ENCODE data around the gene FIGN.

The FIGN gene

DNA sequence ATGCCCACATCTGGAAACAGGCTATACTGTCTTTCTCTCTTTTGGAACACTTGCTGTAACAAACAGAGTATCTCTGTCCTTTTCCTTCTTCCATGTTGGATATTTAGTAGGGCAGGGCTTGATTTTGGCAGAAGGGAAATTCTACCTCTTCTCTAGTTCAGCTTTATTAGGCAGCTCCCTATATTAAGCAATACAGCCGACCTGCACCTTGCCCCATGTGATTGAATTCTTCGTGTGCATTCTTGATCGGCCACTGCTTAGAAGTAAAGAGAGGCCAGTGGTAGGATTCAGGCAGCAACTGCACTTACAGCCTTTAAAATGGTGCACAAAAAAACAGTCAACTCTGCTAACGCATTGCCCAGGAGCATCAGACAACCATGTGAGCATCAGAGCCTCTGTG lies 31.3 kb upstream of the FIGN start:
- no peaks in the 10 kb centered on the region for H3K27me3 ChIP-seq (ENCODE audit: insufficient read depth, low read length)
- no peak overlapping the region for H2AFZ ChIP-seq (ENCODE audit: low read length, unreplicated experiment)
- no peaks in the 10 kb centered on the region for H3K36me3 ChIP-seq (ENCODE audit: insufficient read depth, low read length)
- no peak overlapping the region for H3K27ac ChIP-seq (ENCODE audit: low read depth, low read length)
- H3K4me3 ChIP-seq (ENCODE audit: low read depth, low read length) = no peak overlapping the region
- H3K79me2 ChIP-seq (ENCODE audit: control insufficient read depth, insufficient read depth, low read length, unreplicated experiment) = no peaks in the 10 kb centered on the region
- H3K4me1 ChIP-seq (ENCODE audit: control insufficient read depth, insufficient read depth, low read length, unreplicated experiment) = no peaks in the 10 kb centered on the region

DNA sequence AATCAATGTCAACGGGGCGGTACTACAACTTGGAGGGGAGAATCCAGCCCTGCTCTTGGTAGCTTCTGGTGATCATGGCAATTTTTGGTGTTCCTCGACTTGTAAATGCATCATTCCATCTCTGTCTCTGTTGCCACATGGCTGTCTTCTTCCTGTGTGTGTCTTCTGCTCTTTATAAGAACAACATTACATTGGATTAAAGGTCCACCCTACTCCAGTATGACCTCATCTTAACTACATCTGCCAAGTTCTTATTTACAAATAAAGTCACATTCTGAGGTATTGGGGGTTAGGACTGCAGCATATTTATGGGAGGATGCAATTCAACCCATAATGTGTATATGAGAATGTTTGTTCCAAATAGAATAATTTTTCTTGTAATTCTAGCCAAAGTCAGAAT lies 28.8 kb upstream of the FIGN start:
- Histone ChIP-seq H3K27me3 (ENCODE audit: insufficient read depth, low read length) (no peaks in the 10 kb centered on the region), H3K4me3 (ENCODE audit: low read depth, low read length) (no peak overlapping the region), H2AFZ (ENCODE audit: low read length, unreplicated experiment) (no peak overlapping the region), H3K4me1 (ENCODE audit: control insufficient read depth, insufficient read depth, low read length, unreplicated experiment) (no peaks in the 10 kb centered on the region), H3K79me2 (ENCODE audit: control insufficient read depth, insufficient read depth, low read length, unreplicated experiment) (no peaks in the 10 kb centered on the region), H3K36me3 (ENCODE audit: insufficient read depth, low read length) (no peaks in the 10 kb centered on the region), H3K27ac (ENCODE audit: low read depth, low read length) (no peak overlapping the region)

DNA sequence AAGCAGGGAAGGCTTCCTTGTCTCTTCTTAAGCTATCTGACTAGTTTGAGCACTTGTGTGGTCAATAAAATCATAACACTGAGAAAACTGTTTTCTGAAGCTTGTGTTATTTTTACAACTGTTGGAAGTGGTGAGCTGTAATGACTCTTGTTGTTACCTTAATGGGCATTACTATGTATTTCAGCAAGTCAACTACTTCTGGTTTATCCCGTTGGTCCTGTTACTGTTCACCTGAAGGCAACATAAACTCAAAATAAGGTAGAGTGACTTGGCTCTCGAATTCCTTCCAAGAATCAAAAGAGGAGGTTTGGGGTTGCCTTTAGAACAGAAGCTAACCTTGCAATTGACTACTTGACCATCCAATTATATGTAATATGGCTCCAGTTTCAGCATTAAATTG lies 23.2 kb upstream of the FIGN start:
- Histone ChIP-seq H3K27ac (ENCODE audit: low read depth, low read length) (no peak overlapping the region), H3K79me2 (ENCODE audit: control insufficient read depth, insufficient read depth, low read length, unreplicated experiment) (no peaks in the 10 kb centered on the region), H3K4me3 (ENCODE audit: low read depth, low read length) (no peak overlapping the region), H2AFZ (ENCODE audit: low read length, unreplicated experiment) (no peak overlapping the region), H3K27me3 (ENCODE audit: insufficient read depth, low read length) (no peaks in the 10 kb centered on the region), H3K36me3 (ENCODE audit: insufficient read depth, low read length) (no peaks in the 10 kb centered on the region), H3K4me1 (ENCODE audit: control insufficient read depth, insufficient read depth, low read length, unreplicated experiment) (no peaks in the 10 kb centered on the region)

DNA sequence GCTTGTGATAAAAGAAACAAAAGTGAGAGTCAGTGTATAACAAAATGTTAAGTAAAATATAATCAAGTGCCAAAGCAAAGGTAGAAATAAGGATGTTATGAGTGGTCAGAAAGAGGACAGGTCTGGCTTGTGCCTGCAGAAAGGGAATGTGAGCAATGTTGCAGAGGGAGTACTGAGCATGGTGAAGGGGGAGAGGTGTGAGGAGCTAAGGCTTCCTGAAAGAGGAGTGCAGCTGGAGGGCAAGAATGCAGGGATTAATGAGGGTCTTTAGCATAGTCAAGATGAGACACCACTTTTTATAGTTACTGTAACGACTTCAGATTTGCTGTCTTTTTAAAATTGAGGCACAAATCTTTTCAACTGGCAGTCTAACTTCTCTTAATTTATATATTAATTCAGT lies 22.0 kb upstream of the FIGN start:
- no peaks in the 10 kb centered on the region for H3K79me2 ChIP-seq (ENCODE audit: control insufficient read depth, insufficient read depth, low read length, unreplicated experiment)
- no peak overlapping the region for H3K27ac ChIP-seq (ENCODE audit: low read depth, low read length)
- no peak overlapping the region for H2AFZ ChIP-seq (ENCODE audit: low read length, unreplicated experiment)
- H3K36me3 ChIP-seq (ENCODE audit: insufficient read depth, low read length) = no peaks in the 10 kb centered on the region
- H3K4me3 ChIP-seq (ENCODE audit: low read depth, low read length) = no peak overlapping the region
- no peaks in the 10 kb centered on the region for H3K4me1 ChIP-seq (ENCODE audit: control insufficient read depth, insufficient read depth, low read length, unreplicated experiment)
- H3K27me3 ChIP-seq (ENCODE audit: insufficient read depth, low read length) = no peaks in the 10 kb centered on the region

DNA sequence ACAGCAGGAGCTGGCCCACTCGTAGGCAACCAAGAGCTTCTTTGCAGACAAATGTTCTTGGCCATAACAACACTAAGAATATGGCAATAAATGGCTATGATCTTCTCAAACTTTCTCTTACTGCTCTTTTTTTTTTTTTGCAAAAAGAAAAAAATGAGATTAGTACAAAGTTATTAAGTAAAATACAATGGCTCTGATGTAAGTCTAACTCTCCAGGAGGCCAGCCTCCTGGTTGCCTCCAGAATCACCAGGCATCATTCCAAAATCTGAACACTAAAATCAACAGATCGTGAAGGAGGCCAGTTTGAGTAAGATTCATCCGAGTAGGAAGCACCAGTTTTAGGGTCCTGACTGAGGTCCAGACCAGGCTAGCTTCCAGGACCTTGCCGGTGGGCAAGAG lies 20.8 kb upstream of the FIGN start:
- Histone ChIP-seq H3K4me3 (ENCODE audit: low read depth, low read length) (no peak overlapping the region), H3K36me3 (ENCODE audit: insufficient read depth, low read length) (no peaks in the 10 kb centered on the region)

DNA sequence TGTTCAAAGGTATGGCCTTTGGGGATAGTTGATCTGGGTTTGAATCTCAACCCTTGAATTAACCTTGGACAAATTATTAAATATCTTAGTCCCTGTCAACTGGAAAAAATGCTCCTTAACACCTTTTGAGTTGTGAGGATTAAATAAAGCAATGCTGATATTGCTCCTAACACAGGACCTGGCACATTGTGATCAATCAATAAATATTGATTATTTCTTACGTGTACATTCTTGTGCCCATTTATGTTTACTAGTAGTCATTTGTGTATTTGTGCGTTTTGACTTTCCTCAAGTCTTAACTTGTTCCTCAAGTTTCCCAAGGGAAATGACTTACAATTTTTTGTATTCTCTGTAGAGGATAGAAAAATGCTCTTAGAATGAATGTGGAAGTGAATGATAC lies 19.6 kb upstream of the FIGN start:
- no peak overlapping the region for H3K27ac ChIP-seq (ENCODE audit: low read depth, low read length)
- H3K79me2 ChIP-seq (ENCODE audit: control insufficient read depth, insufficient read depth, low read length, unreplicated experiment) = no peaks in the 10 kb centered on the region
- no peak overlapping the region for H2AFZ ChIP-seq (ENCODE audit: low read length, unreplicated experiment)

More for the DNA sequence above, 20.8 kb upstream of the FIGN start:
- Histone ChIP-seq H3K4me1 (ENCODE audit: control insufficient read depth, insufficient read depth, low read length, unreplicated experiment) (no peaks in the 10 kb centered on the region), H3K27me3 (ENCODE audit: insufficient read depth, low read length) (no peaks in the 10 kb centered on the region), H2AFZ (ENCODE audit: low read length, unreplicated experiment) (no peak overlapping the region), H3K79me2 (ENCODE audit: control insufficient read depth, insufficient read depth, low read length, unreplicated experiment) (no peaks in the 10 kb centered on the region), H3K27ac (ENCODE audit: low read depth, low read length) (no peak overlapping the region)

DNA sequence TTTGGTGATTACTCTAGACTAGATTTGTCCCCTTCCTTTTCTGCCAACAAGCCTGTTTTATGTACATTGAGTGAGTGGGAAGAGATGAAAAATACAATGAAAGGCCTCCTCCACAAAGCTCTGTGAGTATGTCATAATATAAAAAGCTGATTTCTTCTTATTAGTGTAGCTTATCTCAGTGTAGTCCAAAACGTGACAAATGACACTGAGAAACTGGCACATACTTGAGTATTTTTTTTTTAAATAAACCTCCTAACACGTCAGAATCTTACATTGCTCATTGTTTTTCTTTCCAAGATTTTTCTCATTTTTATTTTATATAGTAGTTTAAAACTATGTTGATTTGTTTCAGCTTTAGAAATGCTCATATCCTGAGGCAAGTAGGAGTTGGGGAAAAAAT lies 17.9 kb upstream of the FIGN start:
- H3K4me1 ChIP-seq (ENCODE audit: control insufficient read depth, insufficient read depth, low read length, unreplicated experiment) = no peaks in the 10 kb centered on the region
- no peaks in the 10 kb centered on the region for H3K27me3 ChIP-seq (ENCODE audit: insufficient read depth, low read length)
- no peak overlapping the region for H3K4me3 ChIP-seq (ENCODE audit: low read depth, low read length)
- H3K36me3 ChIP-seq (ENCODE audit: insufficient read depth, low read length) = no peaks in the 10 kb centered on the region
- no peaks in the 10 kb centered on the region for H3K79me2 ChIP-seq (ENCODE audit: control insufficient read depth, insufficient read depth, low read length, unreplicated experiment)
- no peak overlapping the region for H2AFZ ChIP-seq (ENCODE audit: low read length, unreplicated experiment)
- no peak overlapping the region for H3K27ac ChIP-seq (ENCODE audit: low read depth, low read length)

More for the DNA sequence above, 19.6 kb upstream of the FIGN start:
- Histone ChIP-seq H3K27me3 (ENCODE audit: insufficient read depth, low read length) (no peaks in the 10 kb centered on the region), H3K36me3 (ENCODE audit: insufficient read depth, low read length) (no peaks in the 10 kb centered on the region), H3K4me1 (ENCODE audit: control insufficient read depth, insufficient read depth, low read length, unreplicated experiment) (no peaks in the 10 kb centered on the region), H3K4me3 (ENCODE audit: low read depth, low read length) (no peak overlapping the region)

DNA sequence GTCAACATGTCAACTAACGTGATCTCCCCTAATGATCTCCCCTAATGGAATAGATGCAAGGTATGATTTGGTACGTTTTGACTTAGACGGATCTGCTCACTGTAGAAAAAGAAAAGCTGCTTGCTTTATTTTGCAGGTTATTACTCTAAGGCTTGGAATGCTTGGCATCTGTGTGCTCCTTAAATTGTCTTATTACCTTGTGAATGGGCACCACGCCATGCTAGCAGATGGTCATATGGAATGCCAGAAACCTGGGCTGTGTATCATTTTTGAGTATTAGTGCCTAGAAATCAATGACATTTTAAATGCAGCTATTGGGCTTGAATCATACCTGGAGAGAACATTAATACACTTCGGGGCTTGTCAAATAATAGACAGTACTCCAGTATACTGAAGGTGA lies 16.5 kb upstream of the FIGN start:
- Histone ChIP-seq H3K36me3 (ENCODE audit: insufficient read depth, low read length) (no peaks in the 10 kb centered on the region), H3K4me1 (ENCODE audit: control insufficient read depth, insufficient read depth, low read length, unreplicated experiment) (no peaks in the 10 kb centered on the region), H3K79me2 (ENCODE audit: control insufficient read depth, insufficient read depth, low read length, unreplicated experiment) (no peaks in the 10 kb centered on the region), H2AFZ (ENCODE audit: low read length, unreplicated experiment) (no peak overlapping the region), H3K27ac (ENCODE audit: low read depth, low read length) (no peak overlapping the region), H3K27me3 (ENCODE audit: insufficient read depth, low read length) (no peaks in the 10 kb centered on the region), H3K4me3 (ENCODE audit: low read depth, low read length) (no peak overlapping the region)

DNA sequence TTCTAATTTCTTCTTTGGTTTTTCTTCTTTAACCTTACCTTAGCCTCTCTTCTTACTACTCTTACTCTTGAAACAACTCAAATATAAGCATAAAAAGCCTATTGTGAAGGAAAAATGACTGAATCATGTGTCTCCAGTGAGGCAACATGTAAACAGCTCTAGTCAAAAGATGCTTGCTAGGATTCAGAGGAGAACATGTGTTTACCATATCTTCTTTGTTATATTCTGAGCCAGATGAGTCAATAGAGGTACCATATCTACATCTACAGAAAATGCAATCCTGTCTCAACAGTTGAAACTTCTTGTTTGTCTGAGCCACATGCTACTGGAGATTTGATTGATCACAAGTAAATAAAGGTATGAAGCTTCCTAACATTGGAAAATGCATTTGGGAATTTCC lies 15.9 kb upstream of the FIGN start:
- Histone ChIP-seq H3K27me3 (ENCODE audit: insufficient read depth, low read length) (no peaks in the 10 kb centered on the region), H2AFZ (ENCODE audit: low read length, unreplicated experiment) (no peak overlapping the region), H3K27ac (ENCODE audit: low read depth, low read length) (no peak overlapping the region), H3K36me3 (ENCODE audit: insufficient read depth, low read length) (no peaks in the 10 kb centered on the region), H3K4me3 (ENCODE audit: low read depth, low read length) (no peak overlapping the region), H3K4me1 (ENCODE audit: control insufficient read depth, insufficient read depth, low read length, unreplicated experiment) (no peaks in the 10 kb centered on the region), H3K79me2 (ENCODE audit: control insufficient read depth, insufficient read depth, low read length, unreplicated experiment) (no peaks in the 10 kb centered on the region)

DNA sequence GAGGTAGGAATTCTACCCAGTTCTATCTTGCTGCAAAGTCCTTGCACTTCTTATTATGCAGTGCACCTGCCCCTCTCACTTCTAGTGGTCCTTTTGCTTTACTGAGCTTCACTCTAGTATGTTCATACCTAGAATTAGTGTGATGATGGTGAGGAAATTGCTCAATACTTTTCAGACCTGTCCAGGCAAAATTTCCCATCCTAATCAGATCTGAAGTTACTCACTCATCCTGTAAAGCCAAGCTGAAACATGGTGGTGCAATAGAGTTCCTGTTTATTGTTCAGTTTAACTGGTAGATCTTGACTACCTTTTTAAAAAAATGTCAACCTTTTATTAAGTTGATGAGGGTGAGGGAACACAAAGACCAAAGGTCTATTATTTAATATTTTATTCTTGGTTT lies 12.6 kb upstream of the FIGN start:
- H3K79me2 ChIP-seq (ENCODE audit: control insufficient read depth, insufficient read depth, low read length, unreplicated experiment) = no peaks in the 10 kb centered on the region
- H3K36me3 ChIP-seq (ENCODE audit: insufficient read depth, low read length) = no peaks in the 10 kb centered on the region
- no peaks in the 10 kb centered on the region for H3K4me1 ChIP-seq (ENCODE audit: control insufficient read depth, insufficient read depth, low read length, unreplicated experiment)

DNA sequence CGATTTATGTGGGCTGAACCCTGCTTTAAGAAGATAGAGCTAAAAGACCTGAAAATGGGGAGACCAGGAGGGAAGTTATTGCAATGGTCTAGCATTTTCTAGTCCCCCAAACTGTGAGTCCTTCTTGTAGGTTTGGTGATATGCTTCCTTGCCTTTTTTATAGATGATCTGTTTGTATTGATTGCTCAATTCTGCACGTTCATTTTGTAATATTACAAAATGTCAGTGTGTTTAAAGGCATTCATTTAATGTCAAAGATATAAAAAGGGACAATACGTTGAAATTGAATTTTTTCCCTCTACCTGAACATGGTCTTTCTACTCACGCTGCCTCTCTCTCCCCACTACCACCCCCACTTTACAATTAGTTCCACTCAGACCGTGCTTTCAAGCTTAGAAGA lies 5.6 kb upstream of the FIGN start:
- no peak overlapping the region for H3K27ac ChIP-seq (ENCODE audit: low read depth, low read length)
- H2AFZ ChIP-seq (ENCODE audit: low read length, unreplicated experiment) = no peak overlapping the region
- peaks cover 6% of the 10 kb centered on the region for H3K4me1 ChIP-seq (ENCODE audit: control insufficient read depth, insufficient read depth, low read length, unreplicated experiment)
- H3K4me3 ChIP-seq (ENCODE audit: low read depth, low read length) = no peak overlapping the region
- H3K79me2 ChIP-seq (ENCODE audit: control insufficient read depth, insufficient read depth, low read length, unreplicated experiment) = no peaks in the 10 kb centered on the region
- H3K36me3 ChIP-seq (ENCODE audit: insufficient read depth, low read length) = no peaks in the 10 kb centered on the region
- no peaks in the 10 kb centered on the region for H3K27me3 ChIP-seq (ENCODE audit: insufficient read depth, low read length)

More for the DNA sequence above, 12.6 kb upstream of the FIGN start:
- Histone ChIP-seq H3K4me3 (ENCODE audit: low read depth, low read length) (no peak overlapping the region), H2AFZ (ENCODE audit: low read length, unreplicated experiment) (no peak overlapping the region), H3K27ac (ENCODE audit: low read depth, low read length) (no peak overlapping the region), H3K27me3 (ENCODE audit: insufficient read depth, low read length) (no peaks in the 10 kb centered on the region)

DNA sequence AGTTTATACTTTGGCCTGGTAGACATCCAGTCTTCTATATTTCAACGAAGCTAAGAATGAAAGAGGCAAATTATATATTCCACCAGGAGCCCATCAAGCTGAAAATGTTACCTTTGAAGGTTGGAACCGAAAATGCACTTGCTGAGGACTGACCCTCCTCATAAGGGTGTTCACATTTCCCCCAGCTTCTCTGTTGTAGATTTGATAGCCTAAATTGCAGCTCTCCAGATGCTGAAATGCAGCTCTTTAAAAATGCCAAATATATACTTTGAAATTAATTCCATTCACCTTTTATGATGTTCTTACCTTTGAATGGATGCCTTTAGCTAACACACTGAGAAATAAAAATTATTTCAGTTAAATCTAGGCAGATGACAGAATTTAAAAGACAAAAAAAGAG lies 1.8 kb upstream of the FIGN start:
- Histone ChIP-seq H2AFZ (ENCODE audit: low read length, unreplicated experiment) (no peak overlapping the region), H3K4me1 (ENCODE audit: control insufficient read depth, insufficient read depth, low read length, unreplicated experiment) (peaks cover 6% of the 10 kb centered on the region), H3K4me3 (ENCODE audit: low read depth, low read length) (no peak overlapping the region), H3K27ac (ENCODE audit: low read depth, low read length) (no peak overlapping the region), H3K36me3 (ENCODE audit: insufficient read depth, low read length) (no peaks in the 10 kb centered on the region), H3K79me2 (ENCODE audit: control insufficient read depth, insufficient read depth, low read length, unreplicated experiment) (peaks cover 27% of the 10 kb centered on the region), H3K27me3 (ENCODE audit: insufficient read depth, low read length) (no peaks in the 10 kb centered on the region)

Measured in ACC112 (cell line).